WTC11 (cell line): ENCODE results near the gene FBXL14. TPM values are rescaled to one million over a fixed set of nuclear protein-coding genes. Genes with fewer than 3 reads are reported as not detected.

Source experiments
- ATAC-seq: fragments of 200-7000 bp; cut with Tn5 transposase; 2 replicates; pipeline ENCODE4 v1.10.0; 2021; ENCODE audit warnings: mild to moderate bottlenecking, moderate library complexity
- CTCF ChIA-PET: fragments of 300-600 bp; sonication (Branson Sonifier 250); formaldehyde crosslinking; loops from one replicate; lab custom pipeline; 2021; ENCODE audit warnings: antibody characterized with exemption; lab: Charles Lee
- POLR2A ChIA-PET: fragments of 350-600 bp; sonication (Branson Sonifier 250); formaldehyde crosslinking; loops from one replicate; lab custom pipeline; 2021; ENCODE audit warnings: antibody characterized with exemption; lab: Charles Lee
- DNase-seq: peaks from one replicate; pipeline ENCODE4 v3.0.0; 2021; ENCODE audit warnings: low spot score
- H3K27ac Mint-ChIP-seq: 2 replicates; pipeline ENCODE4 v1.8.0; 2021; ENCODE audit warnings: mixed read lengths
- H3K27me3 Mint-ChIP-seq: 2 replicates; pipeline ENCODE4 v1.8.0; 2021; ENCODE audit warnings: low read depth, mild to moderate bottlenecking, moderate library complexity, mixed read lengths
- H3K36me3 Mint-ChIP-seq: 2 replicates; pipeline ENCODE4 v1.8.0; 2021; ENCODE audit warnings: mixed read lengths
- H3K4me1 Mint-ChIP-seq: 2 replicates; pipeline ENCODE4 v1.8.0; 2022; ENCODE audit warnings: mixed read lengths
- H3K4me3 Mint-ChIP-seq: 2 replicates; pipeline ENCODE4 v1.8.0; 2021; ENCODE audit warnings: mild to moderate bottlenecking, moderate library complexity, mixed read lengths
- H3K9me3 Mint-ChIP-seq: 2 replicates; pipeline ENCODE4 v1.8.0; 2021; ENCODE audit warnings: mixed read lengths
- AR ChIP-seq: fragments of 250-450 bp; sonication (Bioruptor Pico); IDR thresholded peaks from 2 replicates; pipeline ENCODE4 v1.9.0; 2021; ENCODE audit warnings: mild to moderate bottlenecking
- ATF3 ChIP-seq: sonication (generic); formaldehyde crosslinking; conservative IDR thresholded peaks from 2 replicates; pipeline ENCODE4 v1.8.1; 2022; ENCODE audit warnings: mild to moderate bottlenecking, missing genetic modification reagents
- CBFB ChIP-seq: sonication (generic); formaldehyde crosslinking; IDR thresholded peaks from 2 replicates; pipeline ENCODE4 v1.8.1; 2022; ENCODE audit warnings: mild to moderate bottlenecking, low read depth, missing genetic modification reagents
- CREM ChIP-seq: sonication (generic); formaldehyde crosslinking; IDR thresholded peaks from 2 replicates; pipeline ENCODE4 v1.8.1; 2022; ENCODE audit warnings: mild to moderate bottlenecking, missing genetic modification reagents, moderate library complexity
- ELF4 ChIP-seq: sonication (generic); formaldehyde crosslinking; IDR thresholded peaks from 2 replicates; pipeline ENCODE4 v1.8.1; 2022; ENCODE audit warnings: low read depth, mild to moderate bottlenecking, moderate library complexity, missing genetic modification reagents
- EMX1 ChIP-seq: fragments of 250-450 bp; sonication (Bioruptor Pico); IDR thresholded peaks from 2 replicates; pipeline ENCODE4 v1.8.0; 2021; ENCODE audit warnings: mild to moderate bottlenecking
- ETV6 ChIP-seq: sonication (generic); formaldehyde crosslinking; IDR thresholded peaks from 2 replicates; pipeline ENCODE4 v1.8.1; 2022; ENCODE audit warnings: mild to moderate bottlenecking, missing genetic modification reagents
- JAZF1 ChIP-seq: fragments of 250-450 bp; sonication (Bioruptor Pico); IDR thresholded peaks from 2 replicates; pipeline ENCODE4 v1.9.0; 2021; ENCODE audit warnings: moderate library complexity, mild to moderate bottlenecking, inconsistent platforms
- MAX ChIP-seq: sonication (generic); formaldehyde crosslinking; IDR thresholded peaks from 2 replicates; pipeline ENCODE4 v1.8.0; 2022; ENCODE audit warnings: mild to moderate bottlenecking, missing genetic modification reagents
- MLX ChIP-seq: sonication (generic); formaldehyde crosslinking; IDR thresholded peaks from 2 replicates; pipeline ENCODE4 v1.8.1; 2023; ENCODE audit warnings: mild to moderate bottlenecking, missing genetic modification reagents, moderate library complexity
- NR1H2 ChIP-seq: sonication (generic); formaldehyde crosslinking; IDR thresholded peaks from 2 replicates; pipeline ENCODE4 v1.9.0; 2021; ENCODE audit warnings: mild to moderate bottlenecking, moderate library complexity, missing genetic modification reagents
- PRDM15 ChIP-seq: sonication (generic); formaldehyde crosslinking; IDR thresholded peaks from 2 replicates; pipeline ENCODE4 v1.8.0; 2022; ENCODE audit warnings: missing genetic modification reagents
- RELA ChIP-seq: sonication (generic); formaldehyde crosslinking; IDR thresholded peaks from 2 replicates; pipeline ENCODE4 v1.8.1; 2022; ENCODE audit warnings: missing genetic modification reagents, mild to moderate bottlenecking, borderline replicate concordance
- RORB ChIP-seq: fragments of 250-450 bp; sonication (Bioruptor Pico); IDR thresholded peaks from 2 replicates; pipeline ENCODE4 v1.9.0; 2021; ENCODE audit warnings: mild to moderate bottlenecking
- SOX15 ChIP-seq: fragments of 250-450 bp; sonication (Bioruptor Pico); IDR thresholded peaks from 2 replicates; pipeline ENCODE4 v1.9.0; 2021; ENCODE audit warnings: mild to moderate bottlenecking
- STAT6 ChIP-seq: sonication (generic); formaldehyde crosslinking; conservative IDR thresholded peaks from 2 replicates; pipeline ENCODE4 v1.8.1; 2023; ENCODE audit warnings: mild to moderate bottlenecking, low read depth, missing genetic modification reagents, moderate library complexity
- TP53 ChIP-seq: sonication (generic); formaldehyde crosslinking; IDR thresholded peaks from 2 replicates; pipeline ENCODE4 v1.8.1; 2023; ENCODE audit warnings: mild to moderate bottlenecking, missing genetic modification reagents
- ZBTB43 ChIP-seq: sonication (generic); formaldehyde crosslinking; IDR thresholded peaks from 2 replicates; pipeline ENCODE4 v1.8.1; 2023; ENCODE audit warnings: mild to moderate bottlenecking, missing genetic modification reagents
- ZMAT4 ChIP-seq: fragments of 250-450 bp; sonication (Bioruptor Pico); IDR thresholded peaks from 2 replicates; pipeline ENCODE4 v1.9.0; 2021; ENCODE audit warnings: mild to moderate bottlenecking
- ZNF121 ChIP-seq: sonication (generic); formaldehyde crosslinking; IDR thresholded peaks from 2 replicates; pipeline ENCODE4 v1.8.0; 2023; ENCODE audit warnings: missing genetic modification reagents
- ZNF219 ChIP-seq: sonication (generic); formaldehyde crosslinking; IDR thresholded peaks from 2 replicates; pipeline ENCODE4 v1.8.0; 2023; ENCODE audit warnings: missing genetic modification reagents, mild to moderate bottlenecking, borderline replicate concordance
- ZNF317 ChIP-seq: sonication (generic); formaldehyde crosslinking; IDR thresholded peaks from 2 replicates; pipeline ENCODE4 v1.8.1; 2023; ENCODE audit warnings: low read depth, mild to moderate bottlenecking, moderate library complexity, missing genetic modification reagents, borderline replicate concordance
- ZNF396 ChIP-seq: fragments of 250-450 bp; sonication (Bioruptor Pico); IDR thresholded peaks from 2 replicates; pipeline ENCODE4 v1.8.0; 2021; ENCODE audit warnings: mild to moderate bottlenecking, moderate library complexity, borderline replicate concordance
- ZNF671 ChIP-seq: fragments of 250-450 bp; sonication (Bioruptor Pico); IDR thresholded peaks from 2 replicates; pipeline ENCODE4 v1.8.0; 2021; ENCODE audit warnings: mild to moderate bottlenecking
- total RNA-seq: library from RNA; stranded (reverse); gene quantifications from 3 replicates; pipeline ENCODE4 v1.2.3, GENCODE V29; 2021

Gene FBXL14
- total RNA-seq, 1 experiment from 2014 or later, result 12.0 TPM

- CTCF ChIA-PET, result interaction anchor here (0.8 to 1.2 kb wide), 2 partner anchors 15 kb away, joined by 3 to 6 read pairs; no protein-coding TSS in a partner anchor
- DNase-seq (no peak), ATAC-seq (no peak)
- POLR2A ChIA-PET, result interaction anchor here (0.6 kb wide), 1 partner anchor 603 kb away, joined by 3 read pairs; no protein-coding TSS in a partner anchor
- Mint-ChIP-seq H3K36me3 (no peaks in the 10 kb centered on the region), H3K27ac (no peak overlapping the region), H3K9me3 (no peaks in the 10 kb centered on the region), H3K4me1 (peaks cover 18% of the 10 kb centered on the region), H3K27me3 (peaks cover 22% of the 10 kb centered on the region), H3K4me3 (no peak overlapping the region)
- TF ChIP-seq JAZF1 (no peak), ZNF121 (CRISPR knock-in tag) (no peak), ZBTB43 (no peak), ZMAT4 (no peak), EMX1 (no peak), STAT6 (CRISPR knock-in tag) (no peak), RELA (CRISPR knock-in tag) (no peak), ZNF396 (CRISPR knock-in tag) (no peak), PRDM15 (CRISPR knock-in tag) (no peak), NR1H2 (CRISPR knock-in tag) (no peak), RORB (CRISPR knock-in tag) (no peak), ELF4 (CRISPR knock-in tag) (no peak), ZNF219 (CRISPR knock-in tag) (no peak)
These were observed 25.2 kb upstream of the FBXL14 start for GRCh38 chr12:1619587-1619986.

GRCh38 chr12:1619159-1619558 lies 24.8 kb upstream of the FBXL14 start:
- Mint-ChIP-seq H3K4me1 (peaks cover 15% of the 10 kb centered on the region; the same call in 1 of the 2 replicates), H3K27me3 (peaks cover 22% of the 10 kb centered on the region), H3K27ac (no peak overlapping the region), H3K36me3 (no peaks in the 10 kb centered on the region), H3K4me3 (no peak overlapping the region), H3K9me3 (no peaks in the 10 kb centered on the region)
- DNase-seq, result no peak
- CTCF ChIA-PET, result interaction anchor here (0.8 to 1.2 kb wide), 2 partner anchors 14 to 16 kb away, joined by 3 to 6 read pairs; no protein-coding TSS in a partner anchor
- POLR2A ChIA-PET, result interaction anchor here (0.6 kb wide), 1 partner anchor 602 kb away, joined by 3 read pairs; no protein-coding TSS in a partner anchor
- ATAC-seq, result no peak
- TF ChIP-seq MLX (CRISPR knock-in tag) (no peak), CBFB (CRISPR knock-in tag) (no peak), ZNF671 (CRISPR knock-in tag) (no peak), ETV6 (CRISPR knock-in tag) (no peak), ZNF219 (CRISPR knock-in tag) (no peak), AR (CRISPR knock-in tag) (no peak), CREM (no peak), MAX (no peak), ZNF317 (no peak), JAZF1 (no peak), TP53 (CRISPR knock-in tag) (no peak), ATF3 (CRISPR knock-in tag) (no peak), SOX15 (CRISPR knock-in tag) (no peak)
